Tibial artery (tissue), 4 donors: ENCODE data around the gene PRDM16.
"Not testable (repeated sequence)": the region's sequence is repeated elsewhere in the genome, so short reads cannot be mapped to it uniquely, and the experiment has no call there.

Experiments
- DNase-seq, 2 donors: peaks; one replicate each; pipeline ENCODE4 v3.0.0-alpha.2; 2019
- H3K27ac ChIP-seq, 2 donors: fragments of 200-600 bp; sonication (generic) in 1 of 2; 1 replicate in 1 of 2; 2 replicates in 1 of 2; pipeline ENCODE4 v1.5.1; 2018 to 2019; ENCODE audit warnings: mild to moderate bottlenecking in 1 of 2
- H3K27me3 ChIP-seq, 2 donors: fragments of 200-600 bp; sonication (generic) in 1 of 2; one replicate each; pipeline versions ENCODE4 v1.5.1 to v1.6.0; 2016 to 2019
- H3K36me3 ChIP-seq, 3 donors: fragments of 200-600 bp; sonication (generic) in 2 of 3; one replicate each; pipeline ENCODE4 v1.5.1; 2016 to 2019; ENCODE audit warnings: mild to moderate bottlenecking in 2 of 3
- H3K4me1 ChIP-seq, 4 donors: fragments of 200-600 bp; sonication (generic) in 2 of 4; 1 replicate in 3 of 4; 2 replicates in 1 of 4; pipeline ENCODE4 v1.5.1; 2016 to 2019
- H3K4me3 ChIP-seq, 2 donors: fragments of 200-600 bp; sonication (generic) in 1 of 2; 1 replicate in 1 of 2; 2 replicates in 1 of 2; pipeline ENCODE4 v1.5.1; 2018 to 2019; ENCODE audit warnings: mild to moderate bottlenecking in 2 of 2
- H3K9me3 ChIP-seq, 3 donors: fragments of 200-600 bp; sonication (generic) in 1 of 3; one replicate each; pipeline ENCODE4 v1.5.1; 2016 to 2019
- intact Hi-C: fragments of 100-400 bp; cut with DNase I; formaldehyde crosslinking; loops from one replicate; pipeline ENCODE4 v1.15.0; 2023; ENCODE audit warnings: low total_unique reads
- TF ChIP-seq, protein P1 (sequence below), 2 experiments: fragments of 200-600 bp in 1 of 2; fragments of 450-650 bp in 1 of 2; IDR thresholded peaks; one replicate each; pipeline ENCODE4 v1.5.1; 2017 to 2019; ENCODE audit warnings: antibody characterized with exemption in 2 of 2, mild to moderate bottlenecking in 1 of 2, moderate library complexity in 1 of 2

PRDM16 gene

DNA sequence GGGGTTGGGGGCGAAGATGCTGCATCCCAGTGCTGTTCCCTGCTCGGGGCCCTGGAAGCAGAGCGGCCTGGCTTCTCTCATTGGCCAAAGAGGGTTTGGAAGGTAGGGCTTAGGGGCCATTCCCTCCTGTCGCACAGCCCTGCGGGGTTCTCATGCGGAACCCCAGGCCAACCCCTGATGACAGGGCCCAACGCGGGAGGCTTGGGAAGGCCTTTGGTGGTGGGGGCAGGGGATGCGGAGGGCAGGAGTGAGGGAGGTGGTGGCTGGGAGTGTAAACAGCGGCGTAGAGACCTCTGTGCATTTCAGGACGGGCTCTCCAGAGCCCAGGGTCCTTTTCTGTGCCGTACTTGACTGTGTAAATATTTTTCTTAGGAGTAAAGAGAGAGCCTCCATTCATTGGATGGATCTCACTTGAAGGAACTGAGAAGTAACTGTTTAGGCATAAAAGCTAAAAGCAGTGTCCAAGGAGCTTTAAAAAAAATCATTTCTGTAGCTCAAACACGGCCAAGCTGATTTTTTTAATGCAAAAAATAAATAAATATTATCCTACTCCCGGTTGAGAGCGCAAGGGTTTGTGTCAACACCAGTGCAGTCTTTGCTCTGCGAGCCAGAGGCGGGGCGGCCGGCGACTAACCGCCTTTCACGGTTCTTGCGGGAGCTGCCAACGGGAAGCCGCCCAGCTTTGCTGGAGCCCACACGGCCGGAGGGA is 169.1 kb downstream of the PRDM16 start:
- H3K4me1 ChIP-seq, result peaks cover 0 to 61% (median 28%) of the 10 kb centered on the region in 4 donors
- peaks cover 0 to 9% (median 6%) of the 10 kb centered on the region in 3 donors for H3K9me3 ChIP-seq
- H3K27me3 ChIP-seq, result no peaks in the 10 kb centered on the region
- TF ChIP-seq, protein P1, sequence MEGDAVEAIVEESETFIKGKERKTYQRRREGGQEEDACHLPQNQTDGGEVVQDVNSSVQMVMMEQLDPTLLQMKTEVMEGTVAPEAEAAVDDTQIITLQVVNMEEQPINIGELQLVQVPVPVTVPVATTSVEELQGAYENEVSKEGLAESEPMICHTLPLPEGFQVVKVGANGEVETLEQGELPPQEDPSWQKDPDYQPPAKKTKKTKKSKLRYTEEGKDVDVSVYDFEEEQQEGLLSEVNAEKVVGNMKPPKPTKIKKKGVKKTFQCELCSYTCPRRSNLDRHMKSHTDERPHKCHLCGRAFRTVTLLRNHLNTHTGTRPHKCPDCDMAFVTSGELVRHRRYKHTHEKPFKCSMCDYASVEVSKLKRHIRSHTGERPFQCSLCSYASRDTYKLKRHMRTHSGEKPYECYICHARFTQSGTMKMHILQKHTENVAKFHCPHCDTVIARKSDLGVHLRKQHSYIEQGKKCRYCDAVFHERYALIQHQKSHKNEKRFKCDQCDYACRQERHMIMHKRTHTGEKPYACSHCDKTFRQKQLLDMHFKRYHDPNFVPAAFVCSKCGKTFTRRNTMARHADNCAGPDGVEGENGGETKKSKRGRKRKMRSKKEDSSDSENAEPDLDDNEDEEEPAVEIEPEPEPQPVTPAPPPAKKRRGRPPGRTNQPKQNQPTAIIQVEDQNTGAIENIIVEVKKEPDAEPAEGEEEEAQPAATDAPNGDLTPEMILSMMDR (IDR thresholded peaks at IDR 0.05), result no peak
- intact Hi-C loops, result no loop called here
- H3K27ac ChIP-seq, result peak overlapping the region; percentile 73 to 84
- peak; percentile 42 to 90 for DNase-seq
- no peaks in the 10 kb centered on the region for H3K36me3 ChIP-seq
- H3K4me3 ChIP-seq, result peak overlapping the region in 1 of 2 donors; percentile 21

DNA sequence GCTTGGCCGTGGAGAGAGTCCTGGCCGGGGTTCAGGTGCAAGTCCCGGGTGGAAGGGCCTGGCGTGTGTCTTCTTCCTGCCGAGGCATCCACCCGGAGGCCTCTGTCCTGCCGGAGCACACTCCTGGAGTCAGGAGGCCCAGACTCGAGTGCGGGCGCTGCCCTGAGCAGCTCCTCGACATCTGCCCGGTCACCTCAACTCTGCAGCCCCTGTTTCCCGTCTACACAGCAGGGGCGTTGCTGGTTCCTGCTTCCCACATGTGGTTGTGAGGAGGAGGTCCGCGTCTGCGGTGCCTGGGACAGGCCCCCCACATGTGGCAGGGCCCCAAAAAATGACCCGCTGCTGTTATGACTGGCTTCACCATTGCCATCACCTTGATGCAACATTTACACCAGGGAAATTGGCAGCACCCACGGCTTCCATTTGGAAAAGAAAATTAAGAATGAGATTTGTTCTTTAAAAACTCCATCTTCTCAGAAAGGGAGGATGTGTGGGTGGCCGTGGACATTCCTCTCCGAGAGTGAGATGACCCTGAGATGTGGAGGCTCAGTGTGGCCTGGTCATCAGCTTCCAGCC is 169.8 kb downstream of the PRDM16 start:
- Histone ChIP-seq H3K4me3 (no peak overlapping the region), H3K36me3 (no peaks in the 10 kb centered on the region), H3K9me3 (peaks cover 0 to 9% (median 6%) of the 10 kb centered on the region in 3 donors), H3K27me3 (no peaks in the 10 kb centered on the region), H3K27ac (peak overlapping the region; percentile 62 to 84), H3K4me1 (peaks cover 0 to 61% (median 28%) of the 10 kb centered on the region in 4 donors)
- TF ChIP-seq, protein P1 (IDR thresholded peaks at IDR 0.05), result no peak
- DNase-seq, result no peak
- intact Hi-C loops, result no loop called here

DNA sequence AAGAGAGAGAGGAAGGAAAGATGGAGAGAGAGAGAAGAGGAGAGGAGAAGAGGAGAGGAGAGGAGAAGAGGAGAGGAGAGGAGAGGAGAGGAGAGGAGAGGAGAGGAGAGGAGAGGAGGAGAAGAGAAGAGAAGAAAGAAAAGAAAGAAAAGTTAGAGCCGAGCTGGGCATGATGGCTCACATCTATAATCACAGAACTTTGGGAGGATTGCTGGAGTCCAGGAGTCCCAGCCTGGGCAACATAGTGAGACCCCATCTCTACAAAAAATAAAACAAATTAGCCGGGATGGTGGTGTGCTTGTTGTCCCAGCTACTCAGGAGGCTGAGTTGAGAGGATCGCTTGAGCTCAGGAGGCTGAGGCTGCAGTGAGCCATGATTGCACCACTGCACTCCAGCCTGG is 171.0 kb downstream of the PRDM16 start:
- H3K4me3 ChIP-seq, DNase-seq, H3K27me3 ChIP-seq, H3K9me3 ChIP-seq: not testable (repeated sequence)
- Histone ChIP-seq H3K4me1 (peaks cover 0 to 61% (median 28%) of the 10 kb centered on the region in 4 donors), H3K27ac (peak overlapping the region; percentile 62 to 84), H3K36me3 (peaks cover 0 to 12% (median 11%) of the 10 kb centered on the region in 3 donors)
- intact Hi-C loops, result loop anchor here (10.0 kb wide), 1 partner anchor 765 kb away; the partner anchor contains the start of gene PLCH2

DNA sequence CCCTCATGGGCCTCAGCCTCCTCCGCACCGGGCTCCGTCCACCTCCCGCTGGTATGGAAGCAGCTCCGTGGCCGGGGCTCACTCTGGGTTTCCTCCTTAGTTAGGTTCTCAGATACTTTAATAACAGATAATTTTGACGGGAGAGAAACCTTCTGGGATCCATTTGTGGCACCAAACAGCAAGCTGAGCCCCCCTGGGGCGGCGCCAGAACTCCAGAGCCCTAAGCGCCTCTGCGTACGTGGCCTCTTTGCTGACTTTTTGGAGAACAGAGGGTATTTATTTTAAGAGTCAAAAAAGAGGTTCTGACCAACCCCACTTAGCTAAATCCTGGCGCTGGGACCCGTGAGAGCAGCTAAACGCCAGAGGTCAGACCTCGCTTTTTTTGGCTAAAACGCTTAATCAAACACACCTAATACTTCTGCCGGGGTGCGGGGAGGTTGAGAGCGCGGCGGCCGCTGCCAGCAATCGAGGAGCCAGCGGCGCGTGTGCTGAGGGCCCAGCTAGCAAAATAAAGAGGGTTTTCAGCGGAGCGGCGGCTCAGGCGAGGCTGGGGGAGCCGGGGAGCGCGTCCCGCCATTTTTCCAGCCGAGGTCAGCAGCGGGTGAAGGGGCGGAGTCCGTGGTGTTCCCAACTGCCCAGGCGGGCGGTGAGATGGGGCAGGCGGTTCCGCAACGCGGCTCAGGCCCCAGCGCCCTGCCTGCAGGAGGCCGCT is 171.7 kb downstream of the PRDM16 start:
- Histone ChIP-seq H3K27ac (peak overlapping the region; percentile 62 to 84), H3K9me3 (peaks cover 0 to 9% (median 6%) of the 10 kb centered on the region in 3 donors), H3K4me3 (peak overlapping the region; percentile 11 to 19), H3K27me3 (no peaks in the 10 kb centered on the region), H3K36me3 (peaks cover 0 to 17% (median 14%) of the 10 kb centered on the region in 3 donors), H3K4me1 (peaks cover 0 to 58% (median 28%) of the 10 kb centered on the region in 4 donors)
- DNase-seq, result peak in 1 of 2 donors; percentile 78
- intact Hi-C loops, result loop anchor here (10.0 kb wide), 1 partner anchor 766 kb away; the partner anchor contains the start of gene PLCH2
- TF ChIP-seq, protein P1 (IDR thresholded peaks at IDR 0.05), result no peak

DNA sequence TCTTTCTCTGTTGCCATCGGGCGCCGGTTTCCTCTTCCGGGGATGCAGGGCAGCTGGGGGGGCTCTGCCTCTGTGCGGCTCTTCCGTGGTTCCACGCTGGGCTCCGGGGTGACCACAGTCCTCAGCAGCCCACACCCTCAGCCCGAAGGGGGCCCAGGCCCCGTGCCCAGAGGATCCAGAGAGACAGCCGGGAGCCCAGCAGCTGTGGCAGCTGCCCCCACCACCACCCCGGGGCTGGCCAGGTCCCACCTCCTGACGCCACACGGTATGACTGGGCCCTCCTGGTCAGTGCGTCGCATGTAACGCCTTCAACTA is 172.2 kb downstream of the PRDM16 start:
- peaks cover 0 to 57% (median 28%) of the 10 kb centered on the region in 4 donors for H3K4me1 ChIP-seq
- no peak for DNase-seq
- peaks cover 0 to 17% (median 14%) of the 10 kb centered on the region in 3 donors for H3K36me3 ChIP-seq
- H3K27me3 ChIP-seq, result no peaks in the 10 kb centered on the region
- H3K4me3 ChIP-seq, result peak overlapping the region; percentile 11 to 19
- intact Hi-C loops, result loop anchor here (10.0 kb wide), 1 partner anchor 766 kb away; the partner anchor contains the start of gene PLCH2
- peaks cover 0 to 9% (median 6%) of the 10 kb centered on the region in 3 donors for H3K9me3 ChIP-seq
- peak overlapping the region; percentile 62 to 84 for H3K27ac ChIP-seq
- TF ChIP-seq, protein P1 (IDR thresholded peaks at IDR 0.05), result no peak
